ENCODE data around the gene LHX3.
"Not testable (repeated sequence)": the region's sequence is repeated elsewhere in the genome, so short reads cannot be mapped to it uniquely, and the experiment has no call there.

Gene LHX3

DNA sequence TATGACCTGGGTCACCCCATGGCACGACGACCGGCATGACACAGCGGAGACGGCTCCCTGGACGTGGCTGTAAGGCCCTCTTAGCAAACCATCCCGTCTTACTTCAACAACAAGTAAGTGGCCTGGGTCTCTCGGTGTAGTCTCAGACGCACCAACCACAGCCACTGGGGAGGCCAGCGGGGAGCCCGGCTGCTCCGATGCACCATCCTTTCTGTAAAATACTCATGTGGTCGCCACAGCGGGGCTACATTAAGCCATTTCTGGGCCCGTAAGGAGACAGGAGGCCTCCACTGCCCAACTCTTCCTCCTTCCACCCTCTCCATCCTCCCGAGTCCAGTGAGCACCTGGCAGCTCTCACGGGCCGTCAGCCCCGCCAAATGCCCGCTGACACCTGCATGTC, 36.0 kb upstream of the LHX3 start:
- DNase-seq = no peak

DNA sequence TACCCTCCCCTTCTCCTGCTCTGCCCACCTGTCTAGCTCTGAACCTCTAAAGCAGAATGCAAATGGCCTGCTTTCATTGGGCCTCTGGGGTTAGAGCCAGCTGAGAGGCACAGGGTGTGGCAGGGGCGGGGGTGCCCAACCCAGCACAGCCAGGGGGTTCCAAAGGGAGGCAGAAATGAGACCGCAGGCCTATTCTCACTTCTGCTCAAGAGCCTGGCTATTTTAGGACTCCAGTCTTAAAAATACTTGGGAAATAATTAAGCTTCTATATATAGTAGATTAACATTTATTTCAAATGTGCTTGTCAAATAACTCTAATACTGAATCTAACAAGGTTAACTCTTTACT, 35.0 kb upstream of the LHX3 start:
- no peak for DNase-seq

DNA sequence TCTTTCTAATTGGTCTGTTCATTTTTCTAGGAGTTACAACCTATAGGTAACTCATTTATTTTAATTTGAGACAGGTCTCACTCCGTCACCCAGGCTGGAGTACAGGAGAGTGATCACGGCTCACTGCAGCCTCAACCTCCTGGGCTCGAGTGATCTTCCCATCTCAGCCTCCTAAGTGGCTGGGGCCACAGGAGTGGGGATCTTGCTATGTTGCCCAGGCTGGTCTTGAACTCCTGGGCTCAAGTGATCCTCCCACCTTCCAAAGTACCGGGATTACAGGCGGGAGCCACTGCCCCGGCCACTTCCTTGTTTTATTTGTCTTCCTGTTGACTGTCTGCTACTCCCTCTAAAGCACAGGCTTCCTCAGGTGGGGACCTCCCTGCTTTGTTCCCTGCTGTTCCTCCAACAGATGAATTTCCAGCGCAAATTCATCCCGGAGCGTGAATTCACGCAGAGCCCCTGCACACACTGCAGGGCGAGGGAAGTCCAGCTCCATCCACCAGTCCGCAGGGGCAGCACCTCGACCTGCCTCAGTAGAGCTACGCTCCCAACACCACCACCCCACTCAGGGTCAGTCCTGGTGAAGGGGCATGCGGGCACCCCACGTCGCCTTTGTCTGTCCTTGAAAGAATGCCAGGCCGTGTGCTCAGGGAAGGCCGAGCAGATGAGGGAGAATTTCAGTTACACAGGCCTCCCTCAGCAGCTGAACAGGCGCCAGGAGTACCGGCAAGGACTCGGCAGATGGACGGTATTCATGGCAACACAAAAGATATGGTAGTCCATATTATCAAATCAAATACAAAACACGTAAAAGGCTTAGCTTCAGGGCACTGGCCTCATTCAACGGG, 34.4 kb upstream of the LHX3 start:
- no peak for DNase-seq

- DNase-seq = no peak
These were observed 33.4 kb upstream of the LHX3 start for GRCh38 chr9:136238342-136238732.

DNA sequence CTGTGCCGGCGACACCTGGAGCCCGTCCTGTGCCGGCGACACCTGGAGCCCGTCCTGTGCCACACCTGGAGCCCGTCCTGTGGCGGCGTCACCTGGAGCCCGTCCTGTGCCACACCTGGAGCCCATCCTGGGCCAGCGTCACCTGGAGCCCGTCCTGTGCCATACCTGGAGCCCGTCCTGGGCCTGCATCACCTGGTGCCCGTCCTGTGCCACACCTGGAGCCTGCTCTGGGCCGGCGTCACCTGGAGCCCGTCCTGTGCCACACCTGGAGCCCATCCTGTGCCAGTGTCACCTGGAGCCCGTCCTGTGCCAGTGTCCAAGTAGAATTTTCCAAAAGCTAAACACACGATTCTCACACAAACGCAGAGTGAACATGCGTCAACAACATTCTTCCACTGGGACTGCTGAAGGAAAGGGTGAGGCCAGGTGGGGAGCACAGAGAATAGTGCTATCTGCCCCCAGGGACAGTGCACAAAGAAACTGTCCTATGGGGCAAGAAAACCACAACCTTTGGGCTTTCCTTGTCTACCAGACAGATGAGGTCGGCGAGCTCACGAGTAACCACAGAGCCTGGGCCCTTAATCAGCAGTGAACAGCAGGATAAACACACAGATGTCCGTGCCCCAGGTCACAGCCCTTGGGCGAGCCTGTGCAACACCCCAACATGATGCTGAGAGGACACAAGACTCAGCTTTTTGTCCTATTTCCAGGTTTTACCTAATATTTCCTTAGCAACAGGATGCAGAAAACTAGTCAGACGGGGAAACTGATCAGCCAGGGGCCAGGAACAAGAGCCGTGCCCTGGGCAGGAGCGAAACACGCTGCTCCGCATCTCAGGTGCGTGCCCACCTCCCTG, 32.8 kb upstream of the LHX3 start:
- DNase-seq = no peak

DNA sequence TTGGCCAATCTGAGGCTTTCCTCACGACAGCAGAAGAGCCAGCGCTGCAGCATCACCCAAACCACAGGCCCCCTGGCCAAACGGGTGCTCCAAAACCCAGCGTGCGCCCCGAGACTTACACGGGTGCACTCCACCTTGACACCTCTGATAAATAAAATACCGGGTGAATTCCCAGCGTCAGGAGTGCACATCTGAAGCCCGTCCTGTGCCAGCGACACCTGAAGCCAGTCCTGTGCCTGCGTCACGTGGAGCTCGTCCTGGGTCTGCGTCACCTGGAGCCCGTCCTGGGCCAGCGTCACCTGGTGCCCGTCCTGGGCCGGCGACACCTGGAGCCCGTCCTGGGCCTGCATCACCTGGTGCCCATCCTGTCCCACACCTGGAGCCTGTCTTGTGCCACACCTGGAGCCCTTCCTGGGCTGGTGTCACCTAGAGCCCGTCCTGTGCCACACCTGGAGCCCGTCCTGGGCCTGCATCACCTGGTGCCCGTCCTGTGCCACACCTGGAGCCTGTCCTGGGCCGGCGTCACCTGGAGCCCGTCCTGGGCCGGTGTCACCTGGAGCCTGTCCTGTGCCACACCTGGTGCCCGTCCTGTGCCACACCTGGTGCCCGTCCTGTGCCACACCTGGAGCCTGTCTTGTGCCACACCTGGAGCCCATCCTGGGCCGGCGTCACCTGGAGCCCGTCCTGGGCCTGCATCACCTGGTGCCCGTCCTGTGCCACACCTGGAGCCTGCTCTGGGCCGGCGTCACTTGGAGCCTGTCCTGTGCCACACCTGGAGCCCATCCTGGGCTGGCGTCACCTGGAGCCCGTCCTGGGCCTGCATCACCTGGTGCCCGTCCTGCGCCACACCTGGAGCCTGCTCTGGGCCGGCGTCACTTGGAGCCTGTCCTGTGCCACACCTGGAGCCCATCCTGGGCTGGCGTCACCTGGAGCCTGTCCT, 31.8 kb upstream of the LHX3 start:
- not testable (repeated sequence) for DNase-seq

- no peak for DNase-seq
These were observed 31.0 kb upstream of the LHX3 start for GRCh38 chr9:136235709-136236455.

- DNase-seq = no peak
These were observed 30.2 kb upstream of the LHX3 start for GRCh38 chr9:136235171-136235570.

DNA sequence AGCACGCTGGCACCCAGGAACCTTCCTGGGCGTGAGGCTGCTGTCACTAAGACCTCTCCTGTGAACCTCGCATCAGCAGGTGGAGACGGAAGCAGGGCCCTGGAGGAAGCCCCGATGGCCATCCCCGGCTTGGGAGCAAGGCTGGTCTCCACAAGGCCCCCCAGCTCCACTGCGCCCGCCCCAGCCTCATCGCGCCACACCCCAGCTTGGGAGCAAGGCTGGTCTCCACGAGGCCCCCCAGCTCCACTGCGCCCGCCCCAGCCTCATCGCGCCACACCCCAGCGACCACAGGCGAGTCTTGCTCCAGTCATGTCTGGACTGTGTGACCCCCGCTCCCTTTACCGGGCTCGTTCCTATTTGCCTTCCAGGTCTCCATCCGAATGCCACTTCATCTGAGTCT, 29.7 kb upstream of the LHX3 start:
- no peak for DNase-seq

DNA sequence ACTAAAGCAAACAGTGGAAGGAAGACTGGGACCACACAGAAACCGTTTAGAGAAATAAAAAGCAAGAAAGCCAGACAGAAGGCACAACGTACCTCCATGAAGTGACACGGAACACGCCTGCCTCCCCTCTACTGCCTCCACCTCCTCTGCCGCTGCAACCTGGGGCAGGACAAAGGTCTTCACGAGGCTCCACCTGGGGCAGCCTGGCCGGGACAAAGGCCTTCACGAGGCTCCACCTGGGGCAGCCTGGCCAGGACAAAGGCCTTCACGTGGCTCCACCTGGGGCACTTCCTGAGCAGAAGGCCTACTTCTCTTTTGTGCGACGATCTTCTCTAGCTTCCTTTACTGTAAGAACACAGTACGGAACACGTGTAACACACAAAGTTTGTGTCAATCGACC, 28.9 kb upstream of the LHX3 start:
- no peak for DNase-seq

GRCh38 chr9:136233411-136233810, 28.5 kb upstream of the LHX3 start:
- no peak for DNase-seq

- DNase-seq = no peak
These were observed 28.0 kb upstream of the LHX3 start for GRCh38 chr9:136232969-136233368.

- no peak for DNase-seq
These were observed 26.8 kb upstream of the LHX3 start for GRCh38 chr9:136231478-136232297.

GRCh38 chr9:136230773-136231172, 25.8 kb upstream of the LHX3 start:
- no peak for DNase-seq

- DNase-seq = no peak
These were observed 25.4 kb upstream of the LHX3 start for GRCh38 chr9:136230365-136230764.

DNA sequence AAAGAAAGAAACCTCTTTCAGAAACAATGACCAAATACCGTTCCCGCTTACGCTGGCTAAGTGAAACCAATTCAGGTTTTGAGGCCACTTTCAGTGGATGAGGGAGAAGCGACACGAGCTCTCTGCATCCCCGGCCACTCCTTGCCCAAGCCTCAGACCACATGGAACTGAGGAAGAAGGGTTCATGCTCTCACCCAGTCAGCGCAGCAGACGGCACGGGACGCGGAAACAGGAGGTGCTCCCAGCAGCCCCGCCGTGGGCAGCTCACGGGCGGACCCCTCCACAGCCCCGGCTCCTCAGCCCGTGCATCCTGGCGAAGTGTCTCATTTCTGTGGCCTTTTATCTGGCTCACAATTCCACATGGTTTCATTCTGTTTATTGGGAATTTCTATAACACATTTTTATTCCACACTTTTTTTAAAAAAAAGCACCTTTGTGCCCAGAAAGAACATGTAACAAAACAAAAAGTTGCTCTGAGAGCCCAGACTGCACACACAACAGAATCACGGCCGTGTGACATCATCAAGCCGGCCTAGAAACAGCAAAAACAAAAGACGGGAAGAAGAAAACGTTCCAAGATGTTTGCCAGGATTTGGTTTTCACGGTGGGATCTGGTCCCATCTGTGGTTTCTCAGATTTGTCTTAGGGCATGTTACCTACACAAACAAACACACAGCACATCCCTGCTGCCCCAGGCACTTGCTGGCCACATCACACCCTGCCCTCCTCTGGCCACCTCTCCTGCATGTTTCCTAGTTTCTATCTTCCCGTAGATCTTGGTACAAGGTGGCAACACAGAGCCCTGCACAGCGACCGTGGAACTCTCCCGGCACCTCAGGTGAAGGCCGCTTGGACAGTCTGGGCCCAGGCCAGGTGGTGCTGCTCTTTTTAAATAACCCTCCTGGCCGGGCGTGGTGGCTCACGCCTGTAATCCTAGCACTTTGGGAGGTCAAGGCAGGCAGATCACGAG, 24.5 kb upstream of the LHX3 start:
- no peak for DNase-seq

DNA sequence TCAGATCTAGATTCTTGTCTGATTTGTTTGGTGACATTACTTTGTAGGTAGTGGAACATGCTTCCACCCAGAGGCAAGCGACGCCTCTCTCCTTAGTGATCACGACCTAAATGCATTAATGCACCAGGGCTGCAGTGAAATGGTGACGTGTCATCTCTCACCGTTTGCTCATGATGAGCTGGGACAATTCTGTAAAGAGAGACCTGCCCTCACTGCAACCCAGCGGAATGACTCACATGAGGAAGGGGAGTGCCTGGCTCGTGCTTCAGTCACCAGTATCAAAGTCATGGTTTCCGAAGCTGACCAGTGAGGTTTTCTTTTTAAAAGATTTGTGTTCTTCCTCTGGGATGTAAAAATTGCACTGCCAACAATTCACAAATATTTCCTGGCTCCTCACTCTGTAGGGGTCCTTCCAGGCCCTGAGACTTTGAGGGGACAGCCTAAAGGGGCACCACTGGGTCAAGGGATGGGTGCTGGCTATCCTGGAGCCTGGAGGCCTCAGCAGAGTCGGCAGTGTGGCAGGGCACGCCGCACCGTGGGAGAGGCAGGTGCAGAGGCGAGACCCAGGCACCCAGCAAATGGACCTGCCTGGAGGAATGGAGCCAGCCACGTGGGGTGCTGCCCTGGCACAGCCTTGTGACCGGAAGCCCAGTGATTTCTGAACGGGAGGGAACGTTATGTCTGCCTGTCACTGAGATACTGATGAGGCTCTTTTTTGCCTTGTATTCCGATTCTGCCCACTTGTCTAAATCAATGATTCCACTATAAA, 23.4 kb upstream of the LHX3 start:
- DNase-seq = no peak

DNA sequence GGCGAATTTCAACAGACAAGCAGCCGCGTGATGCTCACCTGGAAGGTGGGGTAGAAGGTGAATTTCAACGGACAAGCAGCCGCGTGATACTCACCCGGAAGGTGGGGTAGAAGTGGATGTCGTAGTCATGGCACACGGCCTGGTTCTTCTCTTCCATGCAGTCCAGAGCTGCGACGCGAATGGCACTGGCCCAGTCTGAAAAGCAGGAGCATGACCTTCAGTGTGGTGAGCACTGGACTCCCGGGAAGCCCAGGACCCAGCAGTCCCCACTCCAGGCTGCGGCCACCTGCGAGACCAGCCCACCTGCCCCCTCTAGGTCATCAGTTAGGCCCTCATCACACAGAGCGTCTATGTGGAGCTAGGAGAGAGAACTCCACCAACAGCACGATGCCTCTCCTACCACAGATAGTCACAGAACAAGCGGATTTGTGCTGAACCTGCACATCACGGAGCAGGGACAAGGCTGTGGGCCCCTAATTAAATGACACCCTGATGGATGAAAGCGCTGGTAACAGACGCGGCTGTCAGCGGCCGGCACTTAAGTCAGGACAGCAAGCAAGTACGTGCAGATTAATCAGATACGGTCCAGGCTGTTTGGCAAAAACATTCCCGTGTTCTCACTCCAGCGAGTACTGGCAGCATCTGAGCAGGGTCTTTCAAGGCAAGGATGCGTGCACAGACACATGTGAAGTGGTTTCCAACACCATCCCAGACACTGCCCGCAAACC, 21.9 kb upstream of the LHX3 start:
- DNase-seq = no peak

Measured in activated CD8-positive, alpha-beta memory T cell treated with anti-CD3 and anti-CD28 coated beads, Interleukin-2, amount 50 U/mL, for 4 hours (primary cell).